GM12872 (cell line): ENCODE data around the gene SAMD3.

Experiments used
- CTCF ChIP-seq: IDR thresholded peaks from 3 replicates; pipeline ENCODE4 v1.5.1; 2011; ENCODE audit warnings: low read depth, mild to moderate bottlenecking, low read length, moderate library complexity; ENCODE audit not compliant: insufficient read depth

Gene SAMD3

GRCh38 chr6:130116273-130116672, 106.5 kb downstream of the SAMD3 start:
- TF ChIP-seq CTCF = no peak

GRCh38 chr6:130115036-130115435, 107.7 kb downstream of the SAMD3 start:
- TF ChIP-seq CTCF = no peak

- no peak for TF ChIP-seq CTCF
Observed at GRCh38 chr6:130113201-130113710, 109.5 kb downstream of the SAMD3 start.

GRCh38 chr6:130111031-130111430, 111.7 kb downstream of the SAMD3 start:
- TF ChIP-seq CTCF = no peak

GRCh38 chr6:130107710-130108109, 115.0 kb downstream of the SAMD3 start:
- TF ChIP-seq CTCF = no peak

GRCh38 chr6:130105996-130106704, 116.6 kb downstream of the SAMD3 start:
- no peak for TF ChIP-seq CTCF

- TF ChIP-seq CTCF = no peak
Observed at GRCh38 chr6:130099119-130099518, 123.6 kb downstream of the SAMD3 start.
